Germinal center (tissue), 1 donor: ENCODE measurements around the gene SH3YL1.
A peak's percentile ranks its signal among the peaks of the same experiment; 100 is the strongest.

ENCODE experiments used
- DNase-seq: peaks from one replicate; pipeline ENCODE4 v3.0.0; 2012; ENCODE audit warnings: mixed read lengths, low spot score

SH3YL1 gene, protein sequence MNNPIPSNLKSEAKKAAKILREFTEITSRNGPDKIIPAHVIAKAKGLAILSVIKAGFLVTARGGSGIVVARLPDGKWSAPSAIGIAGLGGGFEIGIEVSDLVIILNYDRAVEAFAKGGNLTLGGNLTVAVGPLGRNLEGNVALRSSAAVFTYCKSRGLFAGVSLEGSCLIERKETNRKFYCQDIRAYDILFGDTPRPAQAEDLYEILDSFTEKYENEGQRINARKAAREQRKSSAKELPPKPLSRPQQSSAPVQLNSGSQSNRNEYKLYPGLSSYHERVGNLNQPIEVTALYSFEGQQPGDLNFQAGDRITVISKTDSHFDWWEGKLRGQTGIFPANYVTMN

DNA sequence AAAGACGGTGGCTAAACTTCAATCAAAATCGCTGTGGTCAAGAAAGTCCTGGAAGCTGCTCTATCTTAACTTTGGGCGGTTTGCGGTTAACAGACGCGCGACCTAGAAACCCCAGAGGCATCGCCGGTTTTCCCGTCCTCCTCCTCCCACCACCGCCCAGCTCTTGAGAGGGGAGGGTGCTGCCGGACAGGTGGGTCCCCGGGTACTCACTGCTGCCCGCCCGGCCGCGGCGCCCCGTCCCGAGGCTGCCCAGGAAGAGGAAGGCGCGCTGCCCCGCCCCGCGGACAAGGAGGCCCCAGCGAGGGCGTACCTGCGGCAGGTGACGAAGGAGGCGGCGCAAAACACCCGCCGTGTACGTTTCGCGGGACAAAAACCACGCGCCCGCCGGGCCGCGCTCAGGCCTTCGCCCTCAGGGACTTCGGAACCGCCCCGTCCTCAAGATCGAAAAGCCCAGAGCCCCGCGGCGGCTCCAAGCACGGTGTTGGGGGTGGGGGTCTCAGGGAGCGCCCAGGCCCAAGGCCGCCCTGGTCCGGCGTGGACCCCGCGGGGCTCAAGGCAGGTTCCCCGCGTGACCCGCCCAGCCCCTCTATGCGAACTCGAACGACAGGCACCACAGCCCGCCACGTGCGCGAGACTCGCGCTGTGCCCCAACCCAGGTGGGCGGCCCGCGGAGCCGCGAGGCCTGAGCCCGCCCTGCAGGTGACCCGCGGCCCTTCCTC, at the start of gene SH3YL1:
TSS of gene SH3YL1 (minus strand) at position 259 of the 719 bp plus-strand sequence. CDS start at position 211, 48 bp downstream.
- DNase-seq = peak; percentile 34

DNA sequence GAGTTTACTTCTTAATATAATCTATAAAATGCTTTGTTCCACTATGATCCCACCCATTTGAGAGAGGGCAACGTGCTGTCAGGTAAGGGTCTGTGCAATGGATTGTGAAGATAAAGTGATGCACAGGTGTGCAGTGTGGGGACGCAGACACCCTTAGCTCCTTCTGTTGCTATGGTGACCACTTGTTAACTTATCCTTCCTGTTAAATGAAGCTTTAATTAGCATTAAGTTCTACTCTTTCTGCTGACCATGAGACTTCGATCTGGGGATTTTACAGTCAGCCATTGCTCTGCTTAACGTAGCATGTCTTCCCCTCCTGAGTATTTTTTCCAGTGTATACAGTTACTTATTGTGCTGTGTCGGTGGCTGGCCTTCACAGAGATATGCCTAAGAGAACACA, 47.2 kb upstream of the SH3YL1 start:
- no peak for DNase-seq

DNA sequence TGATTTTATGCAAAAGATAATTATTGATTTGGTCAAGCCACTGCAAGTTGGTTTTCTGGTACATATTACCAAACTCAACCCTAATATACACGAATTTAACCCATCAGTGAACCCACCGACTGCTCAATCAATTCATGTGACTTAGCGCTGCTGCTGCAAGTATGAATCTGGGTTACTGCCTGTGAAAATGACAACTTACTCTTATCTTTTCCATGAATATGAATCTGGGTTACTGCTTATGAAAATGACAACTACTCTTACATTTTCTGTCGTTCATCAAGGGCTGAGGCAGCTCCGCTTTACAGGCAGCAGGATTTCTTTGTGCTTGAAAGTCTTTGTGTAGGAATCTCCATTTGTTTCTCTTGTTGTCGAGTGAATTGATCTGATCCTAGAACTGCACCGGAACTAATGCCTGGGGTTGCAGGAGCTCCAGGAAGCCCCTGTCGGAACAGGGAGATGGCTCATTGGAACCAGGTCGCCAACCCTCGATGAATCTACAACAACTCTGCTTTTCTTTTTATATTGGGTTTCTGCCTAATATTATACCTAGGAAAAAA, 46.2 kb upstream of the SH3YL1 start:
- DNase-seq = no peak

DNA sequence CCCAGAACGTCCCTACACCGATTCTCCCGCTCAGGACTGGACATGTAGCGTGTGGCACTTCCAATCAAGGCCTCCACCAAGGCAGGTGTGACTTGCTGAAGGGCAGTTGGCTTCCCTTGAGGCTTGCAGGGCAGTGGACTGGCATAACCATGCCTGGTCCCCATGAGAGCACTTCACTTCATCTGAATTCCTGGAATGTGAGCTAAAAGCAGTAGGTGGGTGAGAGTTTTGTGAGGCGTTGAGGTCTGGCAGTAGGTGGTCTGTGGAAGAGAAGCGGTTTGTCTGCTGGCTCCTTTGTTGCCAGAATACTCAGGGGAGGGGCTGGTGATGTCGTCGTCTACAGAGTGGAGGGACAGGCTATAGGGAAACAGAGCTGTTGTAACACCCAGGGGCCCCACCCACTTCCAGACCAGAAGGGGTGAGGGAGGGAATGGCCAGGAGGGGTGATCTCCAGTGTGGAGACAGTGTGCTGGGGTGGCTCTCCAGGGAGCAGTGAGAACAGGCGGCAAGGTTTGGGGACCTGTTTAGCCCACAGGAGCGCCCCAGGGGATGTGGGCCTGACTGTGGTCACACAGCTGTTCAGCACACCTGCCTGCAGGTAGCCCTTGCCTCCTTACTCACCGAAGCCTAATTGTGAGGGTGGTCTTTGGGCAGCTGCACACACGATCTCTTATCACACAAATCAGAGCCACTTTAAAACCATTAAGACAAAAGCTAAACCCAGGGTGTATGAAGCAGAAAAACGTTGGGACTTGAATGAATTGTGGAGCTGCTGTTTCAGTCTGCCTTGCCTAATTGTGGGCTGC, 45.5 kb upstream of the SH3YL1 start:
- no peak for DNase-seq

DNA sequence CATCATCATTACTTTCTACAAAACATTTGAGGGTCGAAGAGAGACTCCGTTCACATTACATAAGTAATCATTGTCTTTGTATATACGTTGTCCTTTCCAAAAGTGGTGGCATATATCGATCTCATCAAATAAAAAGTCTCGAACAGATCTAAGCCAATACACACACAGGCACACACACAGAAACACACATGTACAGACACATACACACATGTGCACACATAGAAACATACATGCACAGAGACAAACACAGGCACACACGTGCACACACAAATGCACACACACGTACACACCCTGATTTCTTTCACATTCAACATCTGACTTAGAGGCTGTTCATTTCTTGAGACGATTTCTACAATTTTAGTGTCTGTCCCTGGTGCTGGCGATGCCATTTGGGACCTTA, 41.5 kb upstream of the SH3YL1 start:
- no peak for DNase-seq

DNA sequence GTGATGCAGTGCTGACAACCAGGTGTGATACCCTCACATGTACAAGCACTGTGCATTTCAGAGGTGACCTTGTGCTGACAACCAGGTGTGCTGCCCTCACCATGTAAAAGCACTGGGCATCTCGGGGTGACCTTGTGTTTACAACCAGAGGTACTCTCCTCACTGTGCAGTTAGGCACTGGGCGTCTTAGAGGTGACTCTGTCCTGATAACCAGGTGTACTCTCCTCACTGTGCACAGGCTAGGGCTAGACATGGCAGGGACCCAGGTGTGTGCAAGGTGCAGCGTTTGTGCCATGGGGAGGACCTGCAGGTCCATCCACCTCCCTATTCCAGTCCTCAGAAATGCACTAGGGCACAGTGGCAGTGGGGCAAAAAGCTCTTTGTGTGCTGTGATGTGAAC, 32.5 kb upstream of the SH3YL1 start:
- DNase-seq = no peak

DNA sequence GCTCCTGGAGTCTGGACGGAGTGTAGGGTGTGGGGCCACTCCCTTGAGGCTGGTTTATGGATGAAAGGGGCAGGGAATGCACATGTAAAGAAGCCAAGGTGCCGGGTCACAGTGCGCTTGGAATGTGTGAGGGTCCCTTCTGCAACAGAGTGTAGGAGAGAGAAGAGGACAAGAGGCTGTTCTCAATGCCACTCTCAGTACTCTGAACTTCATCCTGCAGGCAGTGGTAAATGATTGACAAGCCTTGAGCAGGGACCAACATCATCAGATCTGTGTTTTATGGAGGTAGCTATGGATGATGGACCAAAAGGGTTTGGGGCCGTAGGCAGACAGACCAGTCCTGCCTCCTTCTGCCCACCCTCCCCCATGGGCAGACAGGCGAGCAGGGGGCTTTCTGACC, 31.3 kb upstream of the SH3YL1 start:
- DNase-seq = no peak

DNA sequence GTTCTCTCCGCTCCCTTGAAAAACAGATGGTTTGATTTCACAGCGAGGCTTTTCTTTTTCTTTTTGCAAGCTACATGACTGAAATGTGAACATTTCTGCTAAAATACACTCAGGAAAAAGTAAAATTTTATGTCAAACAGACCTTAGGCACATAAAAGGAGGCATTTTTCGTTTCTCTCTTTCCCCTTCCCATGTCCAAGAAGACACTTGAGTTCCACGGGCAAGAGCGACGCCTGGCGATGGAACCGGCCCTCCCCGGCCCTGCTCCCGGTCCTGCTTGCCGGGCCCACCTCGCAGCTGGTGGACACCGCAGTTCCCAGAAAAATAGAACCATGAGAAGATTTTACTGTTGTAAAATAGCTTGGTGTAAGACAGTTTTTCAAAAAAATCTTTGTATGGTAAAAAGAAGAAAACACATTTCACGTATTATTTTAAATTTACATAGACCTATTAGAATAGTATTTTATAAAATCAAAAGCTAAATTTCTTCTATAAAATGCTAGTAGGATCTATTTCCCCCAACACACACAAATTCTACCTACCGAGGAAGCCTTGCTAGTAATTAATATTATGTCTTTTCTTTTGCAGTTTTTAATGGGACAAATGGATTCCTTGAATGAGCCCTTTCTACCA, 26.4 kb upstream of the SH3YL1 start:
- DNase-seq = peak; percentile 20

DNA sequence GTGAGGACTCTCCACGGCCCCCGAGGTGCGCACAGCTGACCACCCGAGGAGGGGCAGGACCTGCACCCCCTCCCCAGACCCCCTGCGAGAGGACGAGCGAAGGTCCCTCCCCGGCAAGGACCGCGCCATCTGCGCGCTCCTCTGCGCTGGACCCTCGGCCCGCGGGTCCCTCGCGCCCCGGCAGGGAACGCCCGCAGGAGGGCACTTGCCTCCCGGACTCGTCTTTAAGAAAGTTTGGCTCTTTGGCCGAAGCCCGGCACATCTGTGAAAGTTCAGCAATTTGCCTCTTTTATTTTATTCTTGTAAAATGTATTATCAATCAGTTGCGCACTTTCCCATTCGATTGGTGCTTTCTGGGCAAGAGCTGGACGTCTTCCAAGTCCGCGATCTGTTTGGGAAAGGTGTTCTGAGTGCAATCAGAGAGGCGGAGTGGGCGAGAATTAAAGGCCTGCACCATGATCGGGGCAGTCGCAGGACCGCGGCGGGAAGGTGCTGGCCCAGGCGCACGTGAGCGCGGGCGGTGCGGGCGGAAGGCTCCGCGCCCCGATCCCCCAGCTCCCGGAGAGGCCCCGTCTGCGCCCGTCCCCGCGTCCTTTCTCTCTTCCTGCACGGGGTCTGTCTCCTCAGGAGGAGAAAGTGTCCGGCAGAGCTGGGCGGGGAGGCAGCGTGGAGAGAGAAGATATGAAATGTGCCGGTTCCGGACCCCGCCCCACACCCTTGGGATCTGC, 25.7 kb upstream of the SH3YL1 start:
- no peak for DNase-seq

DNA sequence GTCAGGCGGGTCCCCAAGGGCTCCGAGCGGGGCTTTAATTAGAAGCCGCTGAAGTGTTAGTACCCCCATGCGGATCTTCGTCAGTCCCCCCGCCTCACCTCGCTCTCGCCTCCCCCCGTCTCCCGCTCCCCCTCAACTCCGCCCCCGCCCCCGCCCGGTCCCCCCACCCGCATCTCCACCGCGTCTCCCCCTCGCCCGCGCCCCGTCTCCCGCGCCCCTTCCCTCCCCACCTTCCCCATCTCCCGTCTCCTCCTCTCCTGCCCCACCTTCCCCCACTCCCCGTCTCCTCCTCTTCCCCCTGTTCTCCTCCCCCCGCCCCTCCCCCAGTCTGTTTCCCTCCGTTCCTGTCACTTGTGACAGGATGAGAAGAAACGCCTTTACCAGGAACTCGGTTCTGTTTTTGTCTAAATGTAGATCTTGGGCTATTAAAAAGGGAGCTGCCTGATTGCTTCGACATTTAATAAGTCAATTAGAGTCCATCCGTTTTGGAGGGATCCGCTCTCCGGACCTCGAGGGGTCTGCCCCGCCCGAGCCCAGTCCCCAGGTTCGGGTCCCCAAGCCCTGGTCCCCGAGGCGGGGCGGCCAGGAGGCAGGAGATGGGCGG, 25.0 kb upstream of the SH3YL1 start:
- DNase-seq = no peak

DNA sequence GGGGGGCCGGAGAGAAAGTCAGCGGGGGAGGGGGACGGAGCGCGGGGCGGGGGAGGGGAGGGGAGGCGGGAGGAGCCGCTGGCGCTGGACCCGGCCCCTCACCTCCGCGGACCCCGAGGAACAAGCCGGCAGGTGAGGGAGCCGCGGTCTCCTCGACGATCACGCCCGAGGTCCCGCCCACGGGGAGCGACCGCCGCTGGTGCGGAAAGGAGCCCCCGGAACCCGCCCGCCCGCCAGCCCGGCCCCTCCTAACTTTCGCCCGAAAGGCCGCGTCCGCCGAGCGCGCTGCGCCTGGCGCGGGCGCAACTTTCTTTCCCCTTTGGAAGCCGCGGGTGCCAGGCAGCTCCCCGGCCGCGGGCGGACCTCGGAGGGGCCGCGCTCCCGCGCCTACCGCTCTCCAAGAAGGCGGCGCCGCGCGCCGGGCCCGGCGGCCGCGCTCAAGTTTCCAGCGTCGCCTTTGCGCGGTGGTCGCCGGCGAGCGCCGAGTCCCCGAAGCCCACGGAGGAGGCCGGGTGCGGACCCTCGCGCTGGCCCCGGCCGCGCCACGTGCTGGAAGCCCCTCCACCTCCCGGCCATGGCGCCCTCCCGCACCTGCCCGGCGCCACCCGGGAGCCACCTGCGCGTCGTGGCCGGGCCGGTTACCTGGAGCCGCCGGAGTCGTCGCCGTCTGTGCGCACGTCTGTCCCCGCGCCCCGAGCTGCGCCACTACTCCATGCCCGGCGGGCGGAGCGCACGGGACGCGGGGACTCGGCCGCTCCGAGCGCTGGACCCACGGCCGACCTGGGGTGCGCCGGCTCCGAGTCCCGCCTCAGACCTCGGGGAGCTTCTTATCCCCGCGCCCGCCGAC, 24.3 kb upstream of the SH3YL1 start, which contains the start of gene ALKAL2:
TSS of gene ALKAL2 (minus strand) at position 181 of the 847 bp plus-strand sequence. CDS start 256 bp downstream, outside the sequence.
- peak; percentile 36 for DNase-seq

DNA sequence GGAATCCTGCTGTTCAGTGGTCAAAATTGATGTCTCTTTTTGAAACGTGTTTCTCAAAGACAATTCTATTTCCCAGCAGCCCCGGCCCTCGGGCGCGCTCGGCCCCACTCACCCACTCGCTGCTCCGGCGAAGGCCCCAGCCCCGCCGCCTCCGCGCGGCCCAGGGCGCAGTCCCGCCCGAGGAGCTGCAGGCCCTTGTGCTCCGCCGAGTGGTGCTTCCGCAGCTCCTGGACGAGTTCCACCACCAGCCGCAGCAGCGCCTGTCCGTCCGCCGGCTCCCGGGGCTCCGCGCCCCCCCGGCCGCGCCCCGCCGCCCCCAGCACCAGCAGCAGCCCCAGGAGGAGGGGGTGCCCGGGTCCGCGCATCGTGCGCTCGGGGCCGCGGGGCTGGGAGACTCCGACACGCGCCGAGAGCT, 23.6 kb upstream of the SH3YL1 start:
- peak; percentile 38 for DNase-seq

DNA sequence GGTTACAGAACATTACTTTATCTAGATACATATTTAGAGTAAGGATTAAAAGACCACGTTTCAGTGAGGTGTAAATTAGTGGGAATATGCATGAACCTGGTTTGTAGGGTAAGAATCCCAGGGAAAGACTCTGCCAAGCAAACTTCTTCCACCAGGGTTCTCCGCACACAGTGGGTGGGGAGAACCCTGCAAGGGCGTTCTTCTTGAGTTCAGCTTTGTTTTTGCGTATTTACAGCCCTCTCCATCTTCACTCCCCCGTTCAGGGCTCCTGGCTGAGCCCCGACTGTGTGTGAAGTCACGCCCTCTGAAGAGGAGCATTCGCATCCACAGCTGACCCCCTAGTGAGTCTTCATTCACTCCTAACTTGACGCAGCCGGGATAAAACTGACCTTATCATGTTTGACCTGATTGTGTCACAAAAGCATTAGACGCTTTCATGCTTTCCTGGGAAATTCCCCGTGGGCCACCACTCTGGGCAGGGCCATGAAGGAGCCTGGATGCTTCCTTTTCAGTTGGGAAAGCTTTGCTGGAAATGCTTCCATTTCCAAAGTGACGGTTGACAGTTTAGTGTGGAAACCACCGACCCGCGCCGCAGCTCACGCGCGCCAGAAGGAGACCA, 23.1 kb upstream of the SH3YL1 start:
- DNase-seq = no peak

DNA sequence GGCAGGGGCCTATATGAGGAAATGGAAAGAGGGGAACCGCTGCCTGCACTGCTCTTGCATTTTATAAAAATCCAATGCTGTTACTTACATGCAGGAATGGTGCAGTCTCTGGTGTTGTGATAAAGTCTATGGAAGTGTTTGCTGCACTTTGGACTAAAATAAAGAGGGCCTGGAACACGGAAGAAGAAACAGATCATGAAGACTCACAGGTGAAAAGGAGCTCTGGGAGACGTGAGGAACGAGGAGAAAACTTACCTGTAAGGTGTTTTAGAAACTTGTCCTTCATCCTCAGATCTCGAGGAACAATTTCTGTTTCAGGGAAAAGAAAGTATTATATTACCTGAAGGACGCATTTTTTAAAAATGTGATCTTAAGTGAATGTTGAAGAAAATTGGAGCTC, 22.2 kb upstream of the SH3YL1 start:
- DNase-seq = no peak

DNA sequence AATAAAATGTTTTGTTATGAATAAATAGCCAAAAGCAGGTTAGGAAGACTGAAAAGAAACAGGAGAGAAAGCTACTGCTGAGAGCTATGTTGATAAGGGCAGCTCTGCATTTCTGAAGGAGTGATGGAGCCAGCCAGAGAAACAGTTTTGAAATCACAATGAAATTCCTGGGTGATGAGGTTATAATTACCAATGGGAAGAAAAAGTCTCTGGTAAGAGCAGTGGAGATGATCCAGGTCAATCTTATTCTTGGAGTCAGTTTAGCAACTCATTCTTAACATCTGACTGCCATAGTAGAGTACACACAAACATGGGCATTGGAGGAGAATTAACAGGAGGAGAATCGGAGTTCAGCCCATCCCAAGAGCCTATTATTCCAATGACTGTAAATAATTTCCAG, 21.7 kb upstream of the SH3YL1 start:
- no peak for DNase-seq

DNA sequence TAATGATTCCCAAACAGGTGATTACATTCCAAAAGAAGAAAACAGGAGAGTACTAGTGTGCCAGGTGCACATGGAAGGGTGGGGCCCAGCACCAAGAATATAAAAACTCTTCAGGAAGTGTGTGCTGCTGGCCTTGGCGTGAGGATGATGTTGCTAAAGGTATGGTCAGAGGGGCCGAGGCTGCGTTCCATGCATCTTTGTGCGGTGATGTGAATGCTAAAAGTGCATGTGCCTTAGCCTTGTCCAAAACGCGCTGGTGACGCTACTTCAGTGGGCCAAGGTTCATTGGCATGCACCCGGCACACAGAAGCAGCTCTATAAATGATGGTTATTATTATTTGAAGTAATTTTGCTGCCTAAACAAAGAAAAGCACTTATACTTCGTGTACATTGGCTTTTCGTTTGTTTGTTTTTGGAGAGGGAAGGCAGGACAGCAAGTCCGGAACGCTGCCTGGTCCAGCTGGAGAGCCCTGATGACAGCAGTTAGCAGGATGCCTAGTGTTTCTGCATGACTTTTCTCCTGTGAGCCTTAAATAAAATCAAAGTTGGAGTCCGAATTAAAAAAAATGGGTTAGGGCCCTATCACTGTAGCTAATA, 21.2 kb upstream of the SH3YL1 start:
- no peak for DNase-seq

DNA sequence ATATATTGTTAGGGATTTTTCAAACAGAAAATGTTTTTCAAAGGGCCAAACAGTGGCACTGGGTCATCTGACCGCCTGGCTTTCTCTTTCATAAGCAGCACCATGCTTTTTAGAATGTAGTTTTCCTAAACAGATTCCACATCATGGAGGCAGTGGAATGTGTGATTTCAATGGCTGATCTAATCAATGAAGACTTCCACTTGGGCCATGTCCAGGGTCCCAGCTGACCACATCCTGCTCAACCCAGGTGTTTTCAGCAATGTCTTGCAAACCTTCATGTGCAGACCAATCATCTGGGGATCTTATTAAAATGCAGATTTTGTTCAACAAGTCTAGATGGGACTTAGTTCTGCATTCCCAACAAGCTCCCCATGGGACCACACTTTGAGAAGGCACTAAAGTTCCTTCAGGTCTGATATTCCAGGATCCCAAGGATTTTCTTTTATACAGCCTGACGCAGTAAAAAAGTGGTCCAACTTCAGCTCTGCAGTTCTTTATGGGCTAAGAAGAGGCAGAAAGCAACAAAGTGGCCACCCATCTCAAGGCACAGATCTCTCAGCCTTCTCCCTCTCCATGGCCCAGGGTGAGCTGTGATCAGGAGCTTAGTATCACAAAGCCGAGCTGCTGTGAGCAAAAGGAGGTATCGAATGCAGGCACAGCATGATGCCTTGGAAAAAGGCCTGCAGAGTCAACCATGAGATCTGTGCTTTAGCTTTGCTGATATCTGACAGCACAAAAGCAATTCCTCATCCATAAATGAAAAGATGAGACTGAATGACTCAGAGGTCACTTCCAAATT, 20.4 kb upstream of the SH3YL1 start:
- no peak for DNase-seq
